Measurements from ENCODE around the gene LTK.

- TF ChIP-seq CTCF (IDR thresholded peaks at IDR 0.05) (peak in 2 of 6 experiments; percentile 9 to 29), POLR2A (IDR thresholded peaks at IDR 0.05) (no peak)
These were observed 18.5 kb downstream of the LTK start for GRCh38 chr15:41494922-41495735.
